HT1080 (cell line): ENCODE measurements around the gene TYMP. TPM values are rescaled to one million over a fixed set of nuclear protein-coding genes. Genes with fewer than 3 reads are reported as not detected.
A peak's percentile ranks its signal among the peaks of the same experiment; 100 is the strongest.

Experiments used
- DNase-seq: peaks from one replicate; pipeline ENCODE4 v3.0.0-alpha.2; 2015; ENCODE audit warnings: low read depth
- polyA plus RNA-seq, 2 experiments: library from polyadenylated mRNA; depleted of rRNA; stranded (reverse); fragments of >200 nt; gene quantifications; 2 replicates each; pipeline ENCODE4 v1.2.3, GENCODE V29; 2015
- total RNA-seq: library from RNA; depleted of rRNA; stranded (reverse); fragments of >200 nt; shearing (Covaris generic); gene quantifications from 2 replicates; pipeline ENCODE4 v1.2.3, GENCODE V29; 2014; rRNA removed

TYMP gene, protein sequence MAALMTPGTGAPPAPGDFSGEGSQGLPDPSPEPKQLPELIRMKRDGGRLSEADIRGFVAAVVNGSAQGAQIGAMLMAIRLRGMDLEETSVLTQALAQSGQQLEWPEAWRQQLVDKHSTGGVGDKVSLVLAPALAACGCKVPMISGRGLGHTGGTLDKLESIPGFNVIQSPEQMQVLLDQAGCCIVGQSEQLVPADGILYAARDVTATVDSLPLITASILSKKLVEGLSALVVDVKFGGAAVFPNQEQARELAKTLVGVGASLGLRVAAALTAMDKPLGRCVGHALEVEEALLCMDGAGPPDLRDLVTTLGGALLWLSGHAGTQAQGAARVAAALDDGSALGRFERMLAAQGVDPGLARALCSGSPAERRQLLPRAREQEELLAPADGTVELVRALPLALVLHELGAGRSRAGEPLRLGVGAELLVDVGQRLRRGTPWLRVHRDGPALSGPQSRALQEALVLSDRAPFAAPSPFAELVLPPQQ
- total RNA-seq = 2.0 and 2.1 TPM in 2 replicates
- polyA plus RNA-seq (2015; cell fraction: cytosol; rRNA removed) = 1.1 and 1.8 TPM in 2 replicates
- 0.37 and 0.84 TPM in 2 replicates for polyA plus RNA-seq (2015; cell fraction: nucleus; rRNA removed)

DNA sequence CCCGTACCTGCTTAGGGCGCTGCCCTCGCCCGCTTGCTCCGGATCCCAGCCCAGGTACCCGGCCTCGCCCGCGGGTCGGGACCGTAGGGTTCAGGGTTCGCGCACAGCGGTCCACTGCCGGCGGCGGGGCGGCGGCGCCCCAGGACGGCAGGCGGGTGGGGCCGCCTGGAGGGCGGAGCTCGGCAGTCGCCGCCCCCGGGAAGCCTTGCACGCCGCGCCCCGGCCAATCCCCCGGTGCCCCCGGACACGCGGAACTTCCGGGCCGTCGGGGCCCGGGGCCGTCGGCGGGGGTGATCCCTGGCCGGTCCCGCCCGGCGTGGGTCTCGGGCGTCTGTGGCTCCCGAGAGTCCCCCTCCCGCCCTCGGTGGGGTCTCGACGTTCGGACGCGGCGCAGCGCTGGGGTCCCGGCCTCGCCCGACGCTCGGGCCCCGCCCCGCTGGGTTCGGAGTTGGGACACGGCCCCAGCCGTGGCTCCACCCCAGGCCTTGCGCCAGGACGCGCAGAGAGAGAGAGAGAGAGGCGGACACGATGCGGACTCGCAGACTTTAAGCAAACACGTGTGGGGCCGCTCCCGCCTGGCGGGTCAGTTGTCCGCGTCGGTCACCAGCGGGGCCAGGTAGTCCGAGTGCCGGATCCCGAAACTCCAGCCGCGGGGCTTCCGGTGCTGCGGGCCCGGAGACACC, at the start of gene TYMP:
Gene TYMP, minus strand, starts transcription at position 116 of the 683 bp plus-strand sequence. CDS start 303 bp downstream, outside the sequence.
- DNase-seq = no peak

DNA sequence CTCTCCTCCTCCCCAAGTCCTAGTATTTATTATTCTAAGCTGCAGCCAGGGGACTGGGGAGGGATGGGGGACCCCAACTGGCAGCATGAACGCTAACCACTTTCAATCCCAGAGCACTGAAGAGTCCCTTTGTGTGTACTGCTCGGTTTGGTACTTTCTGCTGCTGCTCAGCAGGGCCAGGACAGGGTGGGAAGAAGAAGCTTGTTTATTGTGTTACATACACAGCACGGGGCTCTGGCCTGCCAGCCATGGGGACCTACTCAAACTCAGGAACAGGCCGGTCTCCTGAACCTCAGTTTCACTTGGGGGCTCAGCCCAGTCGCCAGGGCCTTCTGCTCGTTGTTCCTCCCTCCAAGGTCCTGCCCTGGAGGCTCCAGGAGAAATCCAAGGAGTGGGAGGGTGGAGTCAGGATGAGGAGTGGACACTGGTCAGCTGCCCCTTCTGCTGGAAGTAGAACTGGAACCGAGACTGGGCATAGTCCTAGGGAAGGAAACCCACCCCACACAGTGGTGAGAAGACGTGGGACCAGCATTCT, 49.0 kb upstream of the TYMP start:
- no peak for DNase-seq

DNA sequence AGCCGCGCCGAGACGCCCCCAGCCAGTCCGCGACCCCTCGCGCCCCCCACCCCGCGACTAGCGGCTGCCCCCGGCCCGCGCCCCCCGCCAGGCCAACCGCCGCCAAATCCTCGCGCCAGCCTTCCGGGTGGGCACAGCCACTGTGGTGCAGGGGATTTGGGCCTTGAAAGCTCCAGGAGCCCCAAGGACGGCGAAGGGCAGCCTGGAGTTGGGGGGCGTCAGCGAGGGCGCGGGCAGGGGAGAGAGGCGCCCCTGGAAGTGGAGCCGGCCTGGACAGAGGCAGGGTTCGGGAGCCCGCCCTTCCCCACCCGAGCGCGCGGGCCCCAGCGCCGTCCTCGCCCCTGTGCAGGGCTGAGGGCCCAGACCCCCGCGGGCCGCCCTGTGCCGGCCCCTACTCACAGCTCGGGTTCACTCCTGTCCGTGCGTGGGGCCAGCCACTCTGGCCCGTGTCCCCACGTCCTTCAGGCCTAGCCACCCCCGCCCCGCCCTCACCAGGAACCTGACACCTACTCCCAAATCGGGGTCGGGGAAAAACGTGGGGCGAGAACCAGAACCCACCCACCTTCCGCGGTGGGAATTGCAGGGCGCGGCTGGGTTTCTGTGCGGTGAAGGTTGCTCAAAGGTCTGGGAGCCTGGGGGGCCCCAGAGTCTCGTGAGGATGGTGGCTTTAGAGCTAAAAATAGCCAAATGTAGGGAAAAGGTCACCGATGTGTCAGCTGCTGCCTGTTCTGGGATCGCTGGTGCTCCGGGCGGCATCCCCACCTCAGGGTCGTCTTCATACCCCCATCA, 48.4 kb upstream of the TYMP start, which contains the start of gene CPT1B:
Gene CPT1B, minus strand, starts transcription at position 441 of the 789 bp plus-strand sequence. CDS start 512 bp downstream, outside the sequence.
- DNase-seq = no peak

DNA sequence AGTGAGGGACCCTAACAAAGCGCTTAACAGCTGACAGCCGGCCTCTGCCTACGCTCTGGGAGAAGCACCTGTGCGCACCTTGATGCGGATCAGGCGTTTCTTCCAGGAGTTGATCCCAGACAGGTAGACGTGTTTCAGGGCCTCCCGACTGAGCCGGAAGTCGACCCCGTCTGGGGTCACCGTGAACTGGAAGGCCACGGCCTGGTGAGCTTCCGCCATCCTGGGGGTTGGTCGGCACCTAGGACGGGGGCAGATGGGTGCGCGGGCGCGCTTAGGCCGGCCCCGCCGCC, 47.8 kb upstream of the TYMP start:
- no peak for DNase-seq

DNA sequence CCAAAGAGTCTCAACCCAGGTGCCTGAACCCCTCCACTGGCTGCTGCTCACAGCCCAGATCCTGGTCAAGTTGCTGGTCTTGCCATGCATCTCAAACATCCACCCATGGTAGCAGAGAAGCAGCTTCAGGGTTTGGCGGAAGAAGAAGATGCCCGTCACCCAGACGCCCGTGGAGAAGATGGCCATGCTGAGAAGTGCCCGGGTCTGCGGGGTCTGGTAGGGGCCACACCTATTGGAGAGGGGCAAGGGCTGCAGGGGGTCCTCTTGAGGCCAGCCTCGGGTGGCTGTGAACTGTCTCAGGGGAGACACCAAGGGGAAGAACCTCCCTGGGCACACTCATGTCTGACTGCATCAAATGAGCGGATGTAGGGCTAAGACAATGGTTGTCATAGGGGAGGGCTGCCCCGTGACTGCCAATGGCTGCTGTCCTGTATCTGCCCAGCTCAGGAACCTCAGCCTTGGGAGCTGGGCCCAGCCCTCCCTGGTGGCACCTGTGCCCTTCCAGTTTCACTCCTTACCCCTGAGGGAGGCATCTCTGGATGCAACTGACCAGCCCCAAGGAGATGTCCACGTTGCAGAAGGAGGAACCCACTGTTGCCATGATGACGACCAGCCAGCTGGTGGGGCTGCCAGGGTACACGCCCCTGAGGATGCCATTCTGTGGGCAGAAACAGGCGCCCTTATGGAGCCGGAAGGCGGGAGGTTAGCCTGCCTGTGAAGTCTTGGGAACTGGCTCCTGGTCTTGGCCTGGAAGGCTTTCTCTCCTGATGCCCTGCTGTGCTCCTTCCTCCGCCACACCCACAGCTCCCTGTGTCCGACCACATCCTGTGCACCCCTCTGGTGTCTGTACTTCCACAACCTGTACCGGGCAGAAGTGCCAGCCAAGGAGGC, 47.2 kb upstream of the TYMP start:
- peak; percentile 41 for DNase-seq

DNA sequence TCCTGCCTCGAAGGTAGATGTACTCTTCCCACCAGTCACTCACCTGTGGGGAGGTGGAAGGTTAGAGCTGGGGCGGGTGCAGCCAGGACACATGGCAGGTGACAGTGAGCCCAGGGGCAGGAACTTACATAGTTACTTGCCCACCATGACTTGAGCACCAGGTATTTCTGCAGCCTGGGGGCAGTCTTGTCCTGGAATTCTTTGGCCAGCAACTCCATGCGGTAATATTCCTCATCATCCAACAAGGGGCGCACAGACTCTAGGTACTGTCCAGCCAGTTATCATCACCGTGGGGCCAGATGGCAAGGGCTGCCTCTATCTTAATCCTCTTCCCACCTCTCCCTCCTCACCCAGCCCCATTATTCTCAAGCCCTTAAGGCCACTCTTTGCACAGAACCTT, 46.3 kb upstream of the TYMP start:
- peak; percentile 66 for DNase-seq

DNA sequence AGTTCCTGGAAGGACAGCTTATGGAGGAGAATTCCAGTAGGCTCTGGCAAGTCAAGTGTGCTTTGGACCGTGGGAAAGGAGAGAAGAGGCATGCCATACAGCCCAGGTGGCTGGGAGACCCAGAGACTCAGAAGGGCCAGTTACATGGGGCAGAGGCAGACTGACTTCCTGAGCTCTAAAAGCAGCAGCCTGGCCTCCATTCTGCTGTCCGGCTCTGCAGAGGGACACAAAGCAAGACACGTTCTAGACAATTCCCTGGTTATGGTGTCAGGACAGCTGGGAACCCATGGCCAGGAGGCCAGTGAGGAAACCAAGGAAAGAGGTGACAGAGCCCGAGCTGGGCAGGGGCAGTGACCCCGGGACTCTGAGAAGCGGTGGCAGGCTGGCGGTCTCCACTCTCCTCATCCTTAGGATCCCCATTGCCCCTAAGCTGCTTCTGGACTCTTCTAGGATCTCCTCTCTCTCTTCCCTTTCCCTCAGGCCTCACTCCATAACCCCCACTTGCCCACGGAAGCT, 45.7 kb upstream of the TYMP start:
- no peak for DNase-seq

DNA sequence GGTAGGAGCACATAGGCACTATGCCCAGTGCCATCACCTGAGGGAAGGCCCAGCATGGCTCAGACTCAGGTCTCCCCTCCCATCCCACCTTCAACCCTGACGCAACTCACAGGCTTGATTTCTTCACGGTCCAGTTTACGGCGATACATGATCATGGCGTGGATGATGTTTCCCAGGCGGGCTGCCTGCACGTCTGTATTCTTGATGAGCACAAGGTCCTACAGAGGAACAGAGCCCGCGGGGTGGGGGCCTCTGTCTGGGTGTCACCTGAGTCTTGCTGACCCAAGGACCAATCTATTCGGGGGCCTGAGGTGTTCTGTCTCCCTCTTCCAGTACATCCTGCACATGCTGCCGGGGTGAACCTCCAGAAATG, 44.6 kb upstream of the TYMP start:
- no peak for DNase-seq

DNA sequence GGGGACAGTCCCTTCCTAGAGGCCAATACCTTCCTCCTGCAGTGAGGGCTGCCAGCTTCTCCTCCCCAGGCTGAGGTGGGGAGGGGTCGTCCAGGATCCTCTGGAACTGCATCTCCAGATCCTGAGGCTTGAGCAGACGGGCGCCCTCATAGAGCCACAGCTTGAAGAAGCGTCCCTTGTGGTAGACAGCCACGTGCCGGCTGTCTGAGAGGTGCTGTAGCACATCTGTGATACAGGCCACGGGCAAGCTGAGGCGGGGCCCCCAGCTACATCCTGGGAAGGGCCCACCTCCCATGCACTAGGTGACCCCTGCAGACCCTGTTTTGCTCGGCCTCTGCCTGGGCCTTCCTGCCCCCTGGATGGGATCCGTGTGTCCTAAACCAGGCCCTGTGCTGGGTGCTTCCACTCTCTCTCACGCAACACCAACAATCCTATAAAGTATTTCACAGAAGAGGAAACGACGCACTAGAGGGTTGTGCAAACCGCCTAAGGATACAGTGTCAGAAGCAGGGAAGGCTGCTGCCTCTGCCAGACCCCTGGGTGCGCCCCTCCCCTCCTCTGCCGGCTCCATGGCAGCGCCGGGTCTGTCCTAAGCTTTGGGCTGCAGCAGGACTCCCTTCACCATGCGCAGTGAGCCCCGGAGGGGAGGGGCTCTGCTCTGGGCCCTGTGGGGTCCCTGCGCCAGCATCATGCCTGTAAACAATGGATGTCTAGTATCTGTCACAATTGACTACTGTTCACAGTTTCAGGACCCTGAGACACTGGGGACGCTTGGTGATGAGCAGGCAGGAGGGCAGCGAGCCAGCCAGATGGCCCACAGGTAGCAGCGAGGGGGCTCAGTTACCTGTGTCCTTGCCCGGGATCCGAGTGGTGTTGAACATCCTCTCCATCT, 43.9 kb upstream of the TYMP start:
- DNase-seq = no peak

DNA sequence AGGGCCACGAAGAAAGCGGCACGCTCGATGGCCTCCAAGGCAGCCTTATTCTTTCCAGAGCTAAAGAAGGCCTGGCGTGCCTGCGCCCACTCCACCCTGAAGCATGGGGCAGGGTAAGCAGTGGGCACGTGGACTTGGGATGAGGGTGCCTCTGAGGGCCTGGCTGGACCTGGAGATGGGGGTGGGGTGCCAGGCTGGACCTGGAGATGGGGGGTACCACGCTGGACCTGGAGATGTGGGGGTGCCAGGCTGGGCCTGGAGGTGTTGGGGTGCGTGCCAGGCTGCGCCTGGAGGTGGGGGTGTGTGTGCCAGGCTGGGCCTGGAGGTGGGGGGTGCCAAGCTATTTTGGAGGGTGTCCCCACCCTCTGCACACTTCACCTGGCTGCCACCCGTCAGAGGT, 43.2 kb upstream of the TYMP start:
- no peak for DNase-seq

DNA sequence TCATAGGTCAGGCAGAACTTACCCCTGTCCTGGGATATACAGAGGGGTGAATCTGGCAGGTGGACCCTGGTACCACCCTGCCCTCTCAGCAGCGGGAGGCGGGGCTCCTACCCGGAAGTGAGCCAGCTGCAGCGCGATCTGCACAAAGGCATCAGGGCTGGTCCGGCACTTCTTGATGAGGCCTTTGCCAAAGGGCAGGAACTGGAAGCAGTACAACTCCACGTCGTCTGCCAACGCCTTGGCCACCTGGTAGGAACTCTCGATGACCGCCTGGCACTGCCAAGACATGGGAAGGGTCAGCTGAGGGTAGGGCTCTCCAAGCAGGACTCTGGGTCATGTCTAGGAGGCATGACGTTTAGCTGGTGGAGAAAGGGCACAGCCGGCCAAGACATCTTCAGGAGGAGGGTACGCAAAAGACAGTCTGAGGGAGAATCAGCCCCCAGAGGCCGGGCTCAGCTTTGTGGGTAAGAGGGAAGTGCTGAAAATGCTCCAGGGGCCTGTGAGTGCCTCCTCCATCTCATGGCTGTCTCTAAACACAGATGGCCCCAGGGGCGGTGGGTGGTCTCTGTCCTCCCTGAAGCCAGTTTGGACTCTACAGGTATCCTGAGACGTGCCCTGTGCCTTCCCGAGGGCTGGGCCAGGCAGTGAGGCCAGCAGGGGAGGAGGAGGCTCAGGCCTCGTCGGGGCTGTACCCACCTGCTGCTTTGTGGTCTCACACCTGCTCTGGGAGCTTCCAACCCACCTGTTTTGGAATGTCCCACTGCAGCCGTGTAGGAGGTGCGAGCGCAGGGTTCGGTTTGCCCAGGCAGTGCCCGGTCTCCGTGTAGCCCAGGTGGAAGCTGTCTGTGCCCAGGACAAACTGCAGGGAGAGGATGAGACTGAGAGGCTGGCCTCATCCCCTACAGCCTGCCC, 41.7 kb upstream of the TYMP start:
- no peak for DNase-seq

DNA sequence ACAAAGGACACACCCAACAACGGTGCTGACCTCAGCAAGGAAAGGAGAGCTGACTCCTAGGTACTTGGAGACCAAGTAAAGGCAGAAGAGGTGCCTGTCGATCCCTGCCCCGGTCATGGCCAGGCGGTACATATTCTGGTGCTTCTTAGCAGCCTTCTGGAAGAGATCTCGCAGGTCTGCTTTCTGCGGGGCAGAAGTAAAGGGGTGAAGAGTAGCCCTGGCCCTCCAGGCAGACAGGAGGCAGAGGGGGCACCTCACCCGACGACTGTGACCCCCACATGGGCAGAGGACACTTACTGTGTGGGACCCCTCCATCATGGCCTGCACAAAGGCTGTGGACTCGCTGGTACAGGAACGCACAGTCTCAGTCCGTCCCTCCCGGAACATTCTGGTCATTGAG, 41.0 kb upstream of the TYMP start:
- DNase-seq = no peak

DNA sequence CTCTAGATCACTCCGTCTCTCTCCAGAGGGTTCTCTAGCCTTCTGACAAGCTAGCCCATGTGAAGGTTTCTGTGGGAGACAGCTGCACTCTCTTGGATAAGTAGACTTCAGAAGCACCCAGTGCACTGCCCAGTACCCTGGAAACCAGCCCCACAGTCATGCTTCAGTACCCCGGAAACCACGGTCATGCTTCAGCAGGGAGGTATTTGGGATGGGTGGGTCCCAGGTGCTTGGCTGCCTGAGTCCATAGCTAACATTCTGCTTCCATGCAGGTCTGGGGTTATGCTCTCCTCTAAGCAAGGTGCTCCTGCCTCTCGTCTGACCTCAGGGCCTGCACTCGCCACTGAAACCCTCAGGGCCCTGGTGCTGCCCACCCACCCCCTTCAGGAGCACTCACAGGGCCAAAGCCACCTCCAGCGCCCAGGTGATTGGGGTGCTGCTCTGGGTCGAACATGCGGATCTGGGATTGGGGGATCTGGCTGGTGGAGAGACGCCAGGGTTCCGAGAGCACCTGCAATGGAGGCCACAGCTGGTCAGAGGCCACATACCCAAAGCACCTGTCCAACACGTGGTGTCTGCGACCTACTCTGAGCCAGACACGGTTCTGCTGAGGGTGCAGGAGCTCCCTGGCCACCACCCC, 40.2 kb upstream of the TYMP start:
- DNase-seq = no peak

DNA sequence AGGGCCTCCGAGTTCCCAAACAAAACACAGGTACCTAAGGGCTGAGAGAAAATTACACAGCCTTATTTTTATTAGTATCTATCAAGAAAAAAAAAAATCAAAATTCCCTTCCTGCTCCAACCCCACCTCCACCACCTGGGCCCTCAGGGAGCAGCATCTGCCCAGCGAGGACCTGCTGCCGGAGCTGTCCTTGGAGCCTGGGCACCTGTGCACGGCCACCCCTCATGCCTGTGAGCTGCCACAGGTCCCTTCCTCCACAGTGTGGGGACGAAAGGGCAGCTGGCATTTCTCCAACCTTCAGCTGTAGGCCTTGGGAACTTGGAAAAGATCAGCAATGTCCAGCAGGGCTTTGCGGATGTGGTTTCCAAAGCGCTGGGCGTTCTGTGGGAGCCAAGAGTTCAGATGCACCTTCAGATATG, 39.2 kb upstream of the TYMP start:
- no peak for DNase-seq

DNA sequence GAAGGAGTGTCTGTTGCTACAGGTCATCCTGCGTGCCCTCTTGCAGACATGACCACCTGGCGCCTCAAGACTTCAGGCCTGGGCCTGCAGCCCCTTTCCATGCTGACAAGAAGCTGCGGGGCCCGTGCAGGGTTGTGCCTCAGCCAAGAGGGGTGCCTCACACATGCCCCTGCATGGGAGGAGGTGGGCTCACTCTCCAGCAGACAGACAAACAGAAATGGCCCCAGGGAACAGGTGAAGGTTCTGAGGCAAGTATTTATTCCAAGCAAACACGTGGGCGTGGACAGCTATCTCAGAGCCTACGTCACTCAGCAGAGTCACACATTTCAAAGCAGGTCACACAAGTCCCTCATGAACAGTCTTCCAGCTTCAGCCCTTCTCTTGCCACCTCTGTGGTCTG, 38.8 kb upstream of the TYMP start:
- no peak for DNase-seq

DNA sequence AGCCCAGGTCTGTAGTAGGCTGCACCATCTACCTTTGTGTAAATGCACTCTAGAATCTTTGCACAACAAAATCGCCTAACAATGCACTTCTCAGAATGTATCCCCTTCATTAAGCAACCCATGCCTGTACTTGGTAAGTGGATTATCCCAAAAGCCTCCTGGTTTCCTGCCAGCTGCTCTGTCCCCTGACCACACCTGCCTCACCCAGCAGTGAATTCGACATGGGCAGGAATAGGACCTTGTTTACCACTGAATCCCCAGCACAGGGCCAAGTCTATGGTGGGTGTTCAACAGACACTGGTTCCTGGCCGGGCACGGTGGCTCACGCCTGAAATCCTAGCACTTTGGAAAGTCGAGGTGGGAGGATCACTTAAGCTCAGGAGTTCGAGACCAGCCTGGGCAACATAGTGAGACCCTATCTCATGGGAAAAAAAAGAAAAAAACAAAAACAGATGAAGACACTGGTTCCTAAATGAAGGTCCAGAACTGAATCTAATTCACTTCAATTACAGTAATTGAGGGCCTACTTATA, 38.0 kb upstream of the TYMP start:
- no peak for DNase-seq

DNA sequence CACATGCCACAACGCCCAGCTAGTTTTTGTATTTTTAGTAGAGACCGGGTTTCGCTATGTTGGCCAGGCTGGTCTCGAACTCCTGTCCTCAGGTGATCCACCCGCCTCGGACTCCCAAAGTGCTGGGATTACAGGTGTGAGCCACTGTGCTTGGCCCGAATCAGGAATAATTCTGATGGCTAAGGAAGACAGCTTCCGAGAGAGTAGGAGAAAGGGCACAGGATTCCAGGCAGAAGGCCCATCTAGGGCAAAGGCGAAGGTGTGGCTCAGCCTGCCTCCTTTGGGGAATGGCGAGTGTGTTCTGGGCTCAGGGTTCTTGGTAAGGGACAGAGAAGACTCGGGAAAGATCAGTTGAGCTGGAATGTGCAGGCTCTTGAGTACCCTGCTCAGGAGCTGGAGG, 34.5 kb upstream of the TYMP start:
- no peak for DNase-seq
